H4 (cell line): ENCODE measurements around the gene PDE3A. TPM values are rescaled to one million over a fixed set of nuclear protein-coding genes. Genes with fewer than 3 reads are reported as not detected.

Experiments used
- DNase-seq: peaks from one replicate; pipeline ENCODE4 v3.0.0-alpha.2; 2015; ENCODE audit warnings: low spot score
- total RNA-seq: library from RNA; depleted of rRNA; stranded (reverse); fragments of >200 nt; shearing (Covaris generic); gene quantifications from 2 replicates; pipeline ENCODE4 v1.2.3, GENCODE V29; 2014

Gene PDE3A
- total RNA-seq, 1 experiment from 2014 or later = 8.9 TPM

DNA sequence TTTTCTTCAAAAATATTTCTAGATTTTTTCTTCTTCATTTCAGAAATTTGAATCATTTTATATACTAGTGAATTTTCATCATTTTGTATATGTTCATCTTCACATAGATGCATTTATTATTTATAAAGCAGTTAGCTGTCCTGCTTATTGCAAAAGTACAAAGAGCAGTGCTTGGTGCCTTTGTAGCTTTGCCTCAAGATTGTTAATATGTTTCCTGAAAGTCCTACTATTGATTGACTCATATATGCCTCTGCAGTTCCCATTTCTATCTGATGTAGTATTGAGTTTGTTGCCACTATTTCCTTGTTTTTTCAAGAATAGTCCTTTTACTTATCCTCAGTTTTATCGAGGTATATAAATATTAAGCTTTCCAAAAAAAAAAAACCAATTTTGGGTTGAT lies 89.7 kb downstream of the PDE3A start:
- DNase-seq = no peak

DNA sequence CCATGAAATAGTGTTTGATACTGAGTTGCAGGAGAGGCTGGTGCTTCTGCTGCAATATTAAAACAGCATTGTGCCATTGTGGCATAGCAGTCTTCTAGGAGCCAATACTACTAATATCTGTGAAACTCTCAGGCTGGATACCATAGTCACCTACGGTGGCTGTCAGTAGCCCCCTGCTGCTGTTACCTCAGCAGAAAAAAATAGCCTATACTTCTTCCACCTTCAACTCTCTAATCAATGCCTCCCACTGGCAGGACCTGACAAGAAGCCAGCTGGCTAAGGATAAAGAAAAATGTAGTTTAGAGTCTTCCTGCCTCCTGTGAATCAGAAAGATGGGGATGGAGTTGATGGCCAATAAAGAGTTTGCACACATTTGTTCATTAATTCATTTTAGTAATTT lies 91.6 kb downstream of the PDE3A start:
- DNase-seq = no peak

GRCh38 chr12:20460956-20461355 lies 92.6 kb downstream of the PDE3A start:
- DNase-seq = no peak

GRCh38 chr12:20463913-20464524 lies 95.7 kb downstream of the PDE3A start:
- no peak for DNase-seq

- no peak for DNase-seq
These were observed 101.0 kb downstream of the PDE3A start for GRCh38 chr12:20469300-20469699.

DNA sequence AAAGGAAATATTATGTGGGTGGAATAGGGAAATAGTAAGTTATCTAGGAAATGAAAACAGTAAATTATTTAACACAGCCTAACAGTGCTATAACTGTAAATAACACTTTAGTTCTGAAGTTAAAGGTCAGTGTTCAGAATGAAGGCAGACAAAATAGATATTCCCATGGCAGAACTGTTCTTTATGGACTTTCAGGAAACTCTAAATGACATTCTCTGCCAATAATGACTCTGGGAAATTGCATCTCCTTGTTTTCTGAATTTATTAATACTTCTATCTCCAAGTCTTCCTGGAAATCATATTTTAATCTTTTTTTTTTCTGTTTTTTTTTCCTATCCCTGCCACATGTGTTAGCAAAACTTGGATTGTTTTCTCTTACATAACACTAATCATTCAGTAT lies 101.4 kb downstream of the PDE3A start:
- no peak for DNase-seq

GRCh38 chr12:20472102-20472782 lies 103.9 kb downstream of the PDE3A start:
- DNase-seq = no peak

DNA sequence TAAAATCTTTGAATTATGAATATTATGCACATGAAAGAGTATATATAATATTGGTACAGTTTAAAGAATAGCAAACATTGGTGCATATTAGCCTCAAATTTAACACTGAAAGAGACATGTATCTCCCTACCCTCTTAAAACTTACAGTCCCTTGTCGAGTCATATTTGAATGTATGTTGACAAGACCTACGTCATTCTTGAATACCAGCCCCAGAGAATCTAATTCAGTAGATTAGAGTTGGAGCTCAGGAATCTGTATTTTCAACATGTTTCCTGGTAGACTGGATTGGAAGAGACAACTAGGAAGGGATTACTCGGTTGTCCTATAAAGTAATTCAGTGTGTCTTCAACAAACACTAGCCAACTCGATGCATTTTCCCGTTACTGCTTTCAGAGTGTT lies 104.8 kb downstream of the PDE3A start:
- no peak for DNase-seq

DNA sequence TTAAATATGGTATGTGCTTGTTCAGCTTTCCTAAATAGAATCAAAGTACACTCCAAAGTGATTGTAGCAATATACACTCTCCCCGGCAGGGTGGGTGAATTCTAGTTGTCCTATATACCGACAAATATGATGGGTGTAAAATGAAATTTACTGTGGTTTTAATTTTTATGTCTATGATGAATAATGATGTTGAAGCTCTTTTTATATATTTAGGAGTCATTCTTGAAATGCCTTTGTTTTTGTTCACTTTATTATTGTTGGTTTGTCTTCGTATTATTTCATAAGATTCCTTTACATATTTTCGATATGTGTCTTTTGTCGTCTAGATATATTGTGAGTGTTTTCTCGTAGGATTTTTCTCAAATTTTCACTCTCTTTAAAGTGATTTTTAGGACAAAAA lies 105.7 kb downstream of the PDE3A start:
- DNase-seq = no peak

DNA sequence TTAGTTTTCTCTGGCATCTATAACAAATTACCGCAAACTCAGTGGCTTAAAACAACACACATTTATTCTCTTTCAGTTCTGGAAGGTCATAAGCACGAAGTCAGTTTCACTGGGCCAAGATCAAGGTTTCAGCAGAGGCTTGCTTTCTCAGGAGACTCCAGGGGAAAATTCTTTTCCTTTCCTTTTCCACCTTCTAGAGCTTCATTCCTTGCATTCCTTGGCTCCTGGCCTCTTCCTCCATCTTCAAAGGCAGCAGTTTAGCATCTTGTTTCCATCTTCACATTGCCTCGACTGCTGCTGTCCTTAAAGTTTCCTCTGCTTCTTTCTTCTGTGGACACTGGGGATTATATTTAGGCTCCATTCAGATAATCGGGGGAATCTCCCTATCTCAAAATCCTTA lies 106.1 kb downstream of the PDE3A start:
- DNase-seq = no peak

DNA sequence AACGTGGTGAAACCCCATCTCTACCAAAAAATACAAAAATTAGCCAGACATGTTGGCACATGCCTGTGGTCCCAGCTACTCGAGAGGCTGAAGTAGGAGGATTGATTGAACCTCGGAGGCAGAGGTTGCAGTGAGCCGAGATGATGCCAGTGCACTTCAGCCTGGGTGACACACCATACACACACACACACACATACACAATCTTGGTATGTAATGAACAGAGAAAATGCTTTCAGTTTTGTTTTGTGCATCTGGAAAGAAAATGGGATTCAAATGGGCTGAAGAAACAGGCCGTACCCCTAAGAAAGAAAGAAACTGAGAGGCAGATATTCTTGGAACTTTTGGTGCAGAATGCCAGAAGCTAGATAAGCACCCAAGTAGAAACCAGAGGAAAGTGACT lies 107.2 kb downstream of the PDE3A start:
- DNase-seq = peak; percentile 57

GRCh38 chr12:20476551-20476950 lies 108.2 kb downstream of the PDE3A start:
- DNase-seq = no peak

GRCh38 chr12:20477255-20477654 lies 108.9 kb downstream of the PDE3A start:
- no peak for DNase-seq

GRCh38 chr12:20477672-20478071 lies 109.3 kb downstream of the PDE3A start:
- DNase-seq = no peak

GRCh38 chr12:20482491-20483054 lies 114.2 kb downstream of the PDE3A start:
- no peak for DNase-seq

- DNase-seq = no peak
These were observed 115.4 kb downstream of the PDE3A start for GRCh38 chr12:20483776-20484175.

DNA sequence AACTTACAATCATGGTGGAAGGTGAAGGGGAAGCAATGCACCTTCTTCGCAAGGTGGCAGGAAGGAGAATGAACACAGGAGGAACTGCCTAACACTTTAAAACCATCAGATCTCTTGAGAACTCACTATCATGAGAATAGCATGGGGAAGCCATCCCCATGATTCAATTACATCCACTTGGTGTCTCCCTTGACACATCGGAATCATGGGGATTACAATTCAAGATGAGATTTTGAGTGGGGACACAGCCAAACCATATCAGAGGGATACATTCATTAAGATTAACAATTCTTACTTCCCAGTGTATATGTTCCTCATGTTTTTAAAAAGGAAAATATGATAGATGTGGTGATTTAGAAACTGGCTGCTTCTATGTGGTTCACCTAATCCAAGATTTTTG lies 117.9 kb downstream of the PDE3A start:
- DNase-seq = no peak

DNA sequence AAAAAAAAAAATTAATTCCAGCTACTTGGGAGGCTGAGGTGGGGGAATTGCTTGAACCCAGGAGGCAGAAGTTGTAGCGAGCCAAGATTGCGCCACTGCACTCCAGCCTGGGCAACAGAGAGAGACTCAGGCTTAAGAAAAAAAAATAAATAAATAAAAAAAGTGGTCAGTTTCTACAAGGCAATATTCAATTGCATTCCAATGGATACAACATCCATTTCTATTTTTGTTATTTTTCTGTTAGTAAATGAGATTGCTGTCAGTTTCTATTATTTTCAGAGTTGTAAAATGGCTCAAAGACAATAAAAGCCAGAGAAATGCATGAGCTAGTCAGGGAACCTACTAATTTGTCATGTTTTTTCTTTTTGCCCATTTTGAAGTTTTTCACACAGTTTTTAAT lies 119.2 kb downstream of the PDE3A start:
- no peak for DNase-seq

DNA sequence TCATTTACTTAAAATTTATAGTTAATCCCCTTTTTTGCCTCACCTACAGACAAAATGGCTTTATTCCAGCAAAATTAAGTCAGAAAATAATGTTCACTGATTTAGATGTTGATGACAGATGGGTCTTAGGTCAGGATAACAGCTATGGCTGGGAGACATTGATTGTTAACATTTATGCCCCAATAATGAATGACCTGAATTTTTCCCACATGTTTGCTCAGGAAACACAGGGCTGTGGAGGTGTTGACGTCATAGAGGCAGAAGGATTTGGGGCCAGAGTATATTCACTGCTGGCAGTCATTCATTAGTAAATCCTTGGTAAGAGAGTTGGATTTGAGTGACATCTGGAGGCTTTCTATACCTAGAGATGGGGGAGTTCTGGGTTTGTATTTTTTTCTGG lies 121.3 kb downstream of the PDE3A start:
- no peak for DNase-seq

DNA sequence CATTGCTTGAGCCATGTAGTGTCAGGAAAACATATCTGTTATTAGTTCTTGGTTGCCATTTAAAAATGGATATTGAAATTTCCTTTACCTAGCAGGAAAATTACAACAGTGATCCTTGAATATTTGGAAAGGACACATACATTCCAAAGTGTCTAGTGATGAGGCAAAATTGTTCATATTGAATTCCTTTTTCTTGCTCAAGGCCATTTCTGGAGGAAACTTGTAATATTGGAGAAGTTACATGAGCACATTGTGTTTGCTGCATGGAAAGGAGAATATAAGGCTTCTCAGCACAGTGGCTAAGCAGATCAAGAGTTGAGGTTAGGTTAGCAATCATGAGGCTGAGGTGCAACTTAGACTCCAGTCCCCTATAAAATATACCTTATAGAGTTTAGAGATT lies 121.9 kb downstream of the PDE3A start:
- no peak for DNase-seq

- no peak for DNase-seq
These were observed 123.0 kb downstream of the PDE3A start for GRCh38 chr12:20491290-20491689.

GRCh38 chr12:20492251-20492760 lies 124.0 kb downstream of the PDE3A start:
- DNase-seq = peak; percentile 77

GRCh38 chr12:20493934-20494333 lies 125.6 kb downstream of the PDE3A start:
- no peak for DNase-seq
